Limb (tissue), 2 donors: ENCODE results near the gene PCDHGA12.
"Not testable (repeated sequence)": the region's sequence is repeated elsewhere in the genome, so short reads cannot be mapped to it uniquely, and the experiment has no call there.

Source experiments
- DNase-seq, 2 donors: peaks; one replicate each; pipeline ENCODE4 v3.0.0-alpha.2; 2016; ENCODE audit errors: extremely low spot score in 2 of 2

Gene PCDHGA12

DNA sequence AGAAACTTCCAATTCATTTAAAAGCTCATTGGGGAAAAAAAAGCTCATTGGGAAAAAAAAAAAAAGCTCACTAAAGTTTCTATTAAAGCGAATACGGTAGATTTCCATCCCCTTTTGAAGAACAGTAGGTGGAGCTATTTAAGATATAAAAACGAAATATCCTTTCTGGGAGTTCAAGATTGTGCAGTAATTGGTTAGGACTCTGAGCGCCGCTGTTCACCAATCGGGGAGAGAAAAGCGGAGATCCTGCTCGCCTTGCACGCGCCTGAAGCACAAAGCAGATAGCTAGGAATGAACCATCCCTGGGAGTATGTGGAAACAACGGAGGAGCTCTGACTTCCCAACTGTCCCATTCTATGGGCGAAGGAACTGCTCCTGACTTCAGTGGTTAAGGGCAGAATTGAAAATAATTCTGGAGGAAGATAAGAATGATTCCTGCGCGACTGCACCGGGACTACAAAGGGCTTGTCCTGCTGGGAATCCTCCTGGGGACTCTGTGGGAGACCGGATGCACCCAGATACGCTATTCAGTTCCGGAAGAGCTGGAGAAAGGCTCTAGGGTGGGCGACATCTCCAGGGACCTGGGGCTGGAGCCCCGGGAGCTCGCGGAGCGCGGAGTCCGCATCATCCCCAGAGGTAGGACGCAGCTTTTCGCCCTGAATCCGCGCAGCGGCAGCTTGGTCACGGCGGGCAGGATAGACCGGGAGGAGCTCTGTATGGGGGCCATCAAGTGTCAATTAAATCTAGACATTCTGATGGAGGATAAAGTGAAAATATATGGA, at the start of gene PCDHGA12:
PCDHGA12 (plus strand) TSS at position 176 of the 782 bp plus-strand sequence; CDS start at position 429, 253 bp downstream.
- no peak for DNase-seq

DNA sequence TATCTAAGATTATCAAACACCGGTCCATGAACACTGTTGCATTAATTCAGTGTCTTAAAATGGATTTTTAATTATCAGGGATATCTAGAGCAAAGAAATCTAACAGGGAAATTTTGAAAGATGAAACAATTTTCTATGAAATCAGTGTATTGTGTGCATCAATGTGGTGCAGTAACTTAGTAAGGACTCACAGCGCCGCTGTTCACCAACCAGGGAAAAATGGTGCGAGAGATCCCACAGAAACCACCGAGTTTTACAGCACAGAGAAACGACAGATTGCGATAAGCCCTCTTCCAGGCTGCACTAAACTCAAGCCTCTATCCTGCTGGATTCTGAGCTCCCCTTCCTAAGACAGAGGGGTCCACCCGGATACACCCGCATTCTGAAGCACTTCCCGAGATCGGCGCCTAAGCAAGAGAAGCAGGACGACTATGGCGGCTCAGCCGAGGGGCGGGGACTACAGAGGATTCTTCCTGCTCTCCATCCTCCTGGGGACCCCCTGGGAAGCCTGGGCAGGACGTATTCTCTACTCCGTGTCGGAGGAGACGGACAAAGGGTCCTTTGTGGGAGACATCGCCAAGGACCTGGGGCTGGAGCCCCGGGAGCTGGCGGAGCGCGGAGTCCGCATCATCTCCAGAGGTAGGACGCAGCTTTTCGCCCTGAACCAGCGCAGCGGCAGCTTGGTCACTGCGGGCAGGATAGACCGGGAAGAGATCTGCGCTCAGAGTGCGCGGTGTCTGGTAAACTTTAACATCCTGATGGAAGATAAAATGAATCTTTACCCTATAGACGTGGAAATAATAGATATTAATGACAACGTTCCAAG, 47.6 kb upstream of the PCDHGA12 start, which contains the start of gene PCDHGA7:
PCDHGA7 (plus strand) TSS at position 274 of the 826 bp plus-strand sequence; CDS start at position 432, 158 bp downstream.
- DNase-seq: no peak

DNA sequence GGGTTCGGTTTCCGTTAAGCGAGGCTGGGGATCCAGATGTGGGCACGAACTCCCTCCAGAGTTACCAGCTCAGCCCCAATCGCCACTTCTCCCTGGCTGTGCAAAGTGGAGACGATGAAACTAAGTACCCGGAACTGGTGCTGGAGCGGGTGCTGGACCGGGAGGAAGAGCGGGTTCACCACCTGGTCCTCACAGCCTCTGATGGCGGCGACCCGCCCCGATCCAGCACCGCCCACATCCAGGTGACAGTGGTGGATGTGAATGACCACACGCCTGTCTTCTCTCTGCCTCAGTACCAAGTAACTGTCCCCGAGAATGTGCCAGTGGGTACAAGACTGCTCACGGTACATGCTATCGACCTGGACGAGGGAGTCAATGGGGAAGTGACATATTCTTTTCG, 47.0 kb upstream of the PCDHGA12 start:
- DNase-seq: no peak

DNA sequence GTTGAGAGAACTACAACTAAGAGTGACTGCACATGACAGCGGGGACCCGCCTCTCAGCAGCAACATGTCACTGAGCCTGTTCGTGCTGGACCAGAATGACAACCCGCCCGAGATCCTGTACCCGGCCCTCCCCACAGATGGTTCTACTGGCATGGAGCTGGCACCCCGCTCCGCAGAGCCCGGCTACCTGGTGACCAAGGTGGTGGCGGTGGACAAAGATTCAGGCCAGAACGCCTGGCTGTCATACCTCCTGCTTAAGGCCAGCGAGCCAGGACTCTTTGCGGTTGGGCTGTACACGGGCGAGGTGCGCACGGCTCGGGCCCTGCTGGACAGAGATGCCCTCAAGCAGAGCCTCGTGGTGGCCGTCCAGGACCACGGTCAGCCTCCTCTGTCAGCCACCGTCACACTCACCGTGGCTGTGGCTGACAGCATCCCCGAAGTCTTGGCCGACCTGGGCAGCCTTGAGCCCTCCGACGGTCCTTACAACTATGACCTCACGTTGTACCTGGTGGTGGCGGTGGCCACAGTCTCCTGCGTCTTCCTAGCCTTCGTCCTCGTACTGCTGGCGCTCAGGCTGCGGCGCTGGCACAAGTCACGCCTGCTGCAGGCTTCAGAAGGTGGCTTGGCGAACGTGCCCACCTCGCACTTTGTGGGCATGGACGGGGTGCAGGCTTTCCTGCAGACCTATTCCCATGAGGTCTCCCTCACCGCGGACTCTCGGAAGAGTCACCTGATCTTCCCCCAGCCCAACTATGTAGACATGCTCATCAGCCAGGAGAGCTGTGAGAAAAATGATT, 45.6 kb upstream of the PCDHGA12 start:
- no peak for DNase-seq

DNA sequence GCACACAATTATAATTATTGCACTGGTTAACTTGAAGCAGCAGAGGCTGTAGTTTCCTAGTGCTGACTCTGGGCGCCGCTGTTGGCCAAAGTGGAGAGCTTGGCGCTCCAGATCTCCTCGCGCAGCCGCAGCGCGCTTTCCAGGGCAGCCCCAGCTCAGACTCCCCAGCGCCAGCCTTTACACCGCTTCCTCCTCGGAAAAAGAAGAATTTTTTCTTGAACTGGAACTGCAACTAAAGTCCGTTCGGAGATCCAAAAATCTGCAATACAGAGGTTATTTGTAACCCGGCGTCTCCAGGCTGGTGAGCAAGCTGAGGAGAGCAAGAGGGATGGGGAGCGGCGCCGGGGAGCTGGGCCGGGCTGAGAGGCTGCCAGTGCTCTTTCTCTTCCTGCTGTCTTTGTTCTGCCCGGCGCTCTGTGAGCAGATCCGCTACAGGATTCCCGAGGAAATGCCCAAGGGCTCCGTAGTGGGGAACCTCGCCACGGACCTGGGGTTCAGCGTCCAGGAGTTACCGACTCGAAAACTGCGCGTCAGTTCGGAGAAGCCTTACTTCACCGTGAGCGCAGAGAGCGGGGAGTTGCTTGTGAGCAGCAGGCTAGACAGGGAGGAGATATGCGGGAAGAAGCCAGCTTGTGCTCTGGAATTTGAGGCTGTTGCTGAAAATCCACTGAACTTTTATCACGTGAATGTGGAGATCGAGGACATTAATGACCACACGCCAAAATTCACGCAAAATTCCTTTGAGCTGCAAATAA, 42.6 kb upstream of the PCDHGA12 start, which contains the start of gene PCDHGB4:
PCDHGB4 (plus strand) TSS at position 142 of the 755 bp plus-strand sequence; CDS start at position 329, 187 bp downstream.
- DNase-seq: not testable (repeated sequence)

DNA sequence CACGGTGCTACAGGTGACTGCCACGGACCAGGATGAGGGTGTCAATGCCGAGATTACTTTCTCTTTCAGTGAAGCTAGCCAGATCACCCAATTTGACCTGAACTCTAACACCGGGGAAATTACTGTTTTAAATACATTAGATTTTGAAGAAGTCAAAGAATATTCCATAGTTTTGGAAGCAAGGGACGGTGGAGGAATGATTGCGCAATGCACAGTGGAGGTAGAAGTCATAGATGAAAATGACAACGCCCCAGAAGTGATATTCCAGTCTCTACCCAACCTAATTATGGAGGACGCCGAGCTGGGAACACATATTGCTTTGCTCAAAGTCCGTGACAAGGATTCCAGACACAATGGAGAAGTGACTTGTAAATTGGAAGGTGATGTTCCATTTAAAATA, 41.6 kb upstream of the PCDHGA12 start:
- no peak for DNase-seq

DNA sequence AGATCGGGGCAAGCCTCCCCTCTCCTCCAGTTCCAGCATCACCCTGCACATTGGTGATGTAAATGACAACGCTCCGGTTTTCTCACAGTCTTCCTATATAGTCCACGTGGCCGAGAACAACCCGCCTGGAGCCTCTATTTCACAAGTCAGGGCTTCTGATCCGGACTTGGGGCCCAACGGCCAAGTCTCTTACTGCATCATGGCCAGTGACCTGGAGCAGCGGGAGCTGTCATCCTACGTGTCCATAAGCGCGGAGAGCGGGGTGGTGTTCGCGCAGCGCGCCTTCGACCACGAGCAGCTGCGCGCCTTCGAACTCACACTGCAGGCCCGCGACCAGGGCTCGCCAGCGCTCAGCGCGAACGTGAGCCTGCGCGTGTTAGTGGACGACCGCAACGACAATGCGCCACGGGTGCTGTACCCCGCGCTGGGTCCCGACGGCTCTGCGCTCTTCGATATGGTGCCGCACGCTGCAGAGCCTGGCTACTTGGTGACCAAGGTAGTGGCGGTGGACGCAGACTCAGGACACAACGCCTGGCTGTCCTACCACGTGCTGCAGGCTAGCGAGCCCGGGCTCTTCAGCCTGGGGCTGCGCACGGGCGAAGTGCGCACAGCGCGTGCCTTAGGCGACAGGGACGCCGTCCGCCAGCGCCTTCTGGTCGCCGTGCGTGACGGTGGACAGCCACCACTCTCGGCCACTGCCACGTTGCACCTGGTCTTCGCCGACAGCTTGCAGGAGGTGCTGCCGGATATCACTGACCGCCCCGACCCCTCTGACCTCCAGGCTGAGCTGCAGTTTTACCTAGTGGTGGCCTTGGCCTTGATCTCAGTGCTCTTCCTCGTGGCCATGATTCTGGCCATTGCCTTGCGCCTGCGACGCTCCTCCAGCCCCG, 40.9 kb upstream of the PCDHGA12 start:
- no peak for DNase-seq

DNA sequence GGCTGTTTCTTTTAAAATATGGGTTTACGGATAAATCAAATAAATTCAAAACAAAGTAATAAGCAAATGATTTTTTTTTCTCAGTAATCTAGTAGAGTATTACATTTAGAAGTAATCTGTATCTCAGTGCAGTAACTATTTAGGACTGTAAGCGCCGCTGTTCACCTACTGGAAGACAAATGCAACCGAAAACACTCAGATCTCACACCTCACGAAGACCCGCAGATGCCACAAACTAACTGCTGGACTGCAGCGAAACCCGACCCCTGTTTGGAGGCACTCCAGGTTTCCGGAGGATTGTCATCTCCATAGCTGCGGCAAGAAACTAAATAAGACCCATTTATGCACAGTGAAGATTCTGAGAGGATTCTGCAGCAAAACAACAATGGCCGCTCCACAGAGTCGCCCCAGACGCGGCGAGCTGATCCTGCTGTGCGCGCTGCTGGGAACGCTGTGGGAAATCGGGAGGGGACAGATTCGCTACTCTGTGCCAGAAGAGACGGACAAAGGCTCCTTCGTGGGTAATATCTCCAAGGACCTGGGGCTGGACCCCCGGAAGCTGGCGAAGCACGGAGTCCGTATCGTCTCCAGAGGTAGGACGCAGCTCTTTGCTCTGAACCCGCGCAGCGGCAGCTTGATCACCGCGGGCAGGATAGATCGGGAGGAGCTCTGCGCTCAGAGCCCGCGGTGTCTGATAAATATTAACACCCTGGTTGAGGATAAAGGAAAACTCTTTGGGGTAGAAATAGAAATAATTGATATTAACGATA, 37.7 kb upstream of the PCDHGA12 start, which contains the start of gene PCDHGA8:
PCDHGA8 (plus strand) TSS at position 205 of the 770 bp plus-strand sequence; CDS start at position 386, 181 bp downstream.
- no peak for DNase-seq

DNA sequence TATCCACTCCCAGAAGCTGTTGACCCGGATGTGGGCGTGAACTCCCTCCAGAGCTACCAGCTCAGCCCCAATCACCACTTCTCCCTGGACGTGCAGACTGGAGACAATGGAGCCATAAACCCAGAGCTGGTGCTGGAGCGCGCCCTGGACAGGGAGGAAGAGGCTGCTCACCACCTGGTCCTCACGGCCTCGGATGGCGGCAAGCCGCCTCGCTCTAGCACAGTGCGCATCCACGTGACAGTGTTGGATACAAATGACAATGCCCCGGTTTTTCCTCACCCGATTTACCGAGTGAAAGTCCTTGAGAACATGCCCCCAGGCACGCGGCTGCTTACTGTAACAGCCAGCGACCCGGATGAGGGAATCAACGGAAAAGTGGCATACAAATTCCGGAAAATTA, 37.0 kb upstream of the PCDHGA12 start:
- no peak for DNase-seq

DNA sequence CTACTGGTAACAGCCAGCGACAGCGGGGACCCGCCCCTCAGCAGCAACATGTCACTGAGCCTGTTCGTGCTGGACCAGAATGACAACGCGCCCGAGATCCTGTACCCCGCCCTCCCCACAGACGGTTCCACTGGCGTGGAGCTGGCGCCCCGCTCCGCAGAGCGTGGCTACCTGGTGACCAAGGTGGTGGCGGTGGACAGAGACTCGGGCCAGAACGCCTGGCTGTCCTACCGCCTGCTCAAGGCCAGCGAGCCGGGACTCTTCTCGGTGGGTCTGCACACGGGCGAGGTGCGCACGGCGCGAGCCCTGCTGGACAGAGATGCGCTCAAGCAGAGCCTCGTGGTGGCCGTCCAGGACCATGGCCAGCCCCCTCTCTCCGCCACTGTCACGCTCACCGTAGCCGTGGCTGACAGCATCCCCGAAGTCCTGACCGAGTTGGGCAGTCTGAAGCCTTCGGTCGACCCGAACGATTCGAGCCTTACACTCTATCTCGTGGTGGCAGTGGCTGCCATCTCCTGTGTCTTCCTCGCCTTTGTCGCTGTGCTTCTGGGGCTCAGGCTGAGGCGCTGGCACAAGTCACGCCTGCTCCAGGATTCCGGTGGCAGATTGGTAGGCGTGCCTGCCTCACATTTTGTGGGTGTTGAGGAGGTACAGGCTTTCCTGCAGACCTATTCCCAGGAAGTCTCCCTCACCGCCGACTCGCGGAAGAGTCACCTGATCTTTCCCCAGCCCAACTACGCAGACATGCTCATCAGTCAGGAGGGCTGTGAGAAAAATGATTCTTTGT, 35.7 kb upstream of the PCDHGA12 start:
- not testable (repeated sequence) for DNase-seq

DNA sequence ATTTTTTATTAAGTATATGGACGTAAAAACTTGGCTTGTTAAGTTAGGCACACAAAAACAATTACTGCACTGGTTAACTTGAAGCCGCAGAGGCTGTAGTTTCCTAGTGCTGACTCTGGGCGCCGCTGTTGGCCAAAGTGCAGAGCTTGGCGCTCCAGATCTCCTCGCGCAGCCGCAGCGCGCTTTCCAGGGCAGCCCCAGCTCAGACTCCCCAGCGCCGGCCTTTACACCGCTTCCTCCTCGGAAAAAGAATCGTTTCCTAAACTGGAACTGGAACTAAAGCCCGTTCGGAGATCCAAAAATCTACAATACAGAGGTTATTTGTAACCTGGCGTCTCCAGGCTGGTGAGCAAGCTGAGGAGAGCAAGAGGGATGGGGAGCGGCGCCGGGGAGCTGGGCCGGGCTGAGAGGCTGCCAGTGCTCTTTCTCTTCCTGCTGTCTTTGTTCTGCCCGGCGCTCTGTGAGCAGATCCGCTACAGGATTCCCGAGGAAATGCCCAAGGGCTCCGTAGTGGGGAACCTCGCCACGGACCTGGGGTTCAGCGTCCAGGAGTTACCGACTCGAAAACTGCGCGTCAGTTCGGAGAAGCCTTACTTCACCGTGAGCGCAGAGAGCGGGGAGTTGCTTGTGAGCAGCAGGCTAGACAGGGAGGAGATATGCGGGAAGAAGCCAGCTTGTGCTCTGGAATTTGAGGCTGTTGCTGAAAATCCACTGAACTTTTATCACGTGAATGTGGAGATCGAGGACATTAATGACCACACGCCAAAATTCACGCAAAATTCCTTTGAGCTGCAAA, 32.4 kb upstream of the PCDHGA12 start, which contains the start of gene PCDHGB5:
PCDHGB5 (plus strand) TSS at position 192 of the 796 bp plus-strand sequence; CDS start at position 373, 181 bp downstream.
- DNase-seq: not testable (repeated sequence)

DNA sequence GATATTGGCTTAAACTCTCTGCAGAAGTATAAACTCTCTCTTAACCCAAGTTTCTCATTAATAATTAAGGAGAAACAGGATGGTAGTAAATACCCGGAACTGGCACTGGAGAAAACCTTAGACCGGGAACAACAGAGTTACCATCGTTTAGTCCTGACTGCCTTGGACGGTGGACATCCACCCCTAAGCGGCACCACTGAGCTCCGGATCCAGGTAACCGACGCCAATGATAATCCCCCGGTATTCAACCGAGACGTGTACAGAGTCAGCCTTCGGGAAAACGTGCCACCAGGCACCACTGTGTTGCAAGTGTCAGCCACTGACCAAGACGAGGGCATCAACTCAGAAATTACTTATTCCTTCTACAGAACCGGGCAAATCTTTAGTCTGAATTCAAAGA, 31.7 kb upstream of the PCDHGA12 start:
- DNase-seq: no peak

DNA sequence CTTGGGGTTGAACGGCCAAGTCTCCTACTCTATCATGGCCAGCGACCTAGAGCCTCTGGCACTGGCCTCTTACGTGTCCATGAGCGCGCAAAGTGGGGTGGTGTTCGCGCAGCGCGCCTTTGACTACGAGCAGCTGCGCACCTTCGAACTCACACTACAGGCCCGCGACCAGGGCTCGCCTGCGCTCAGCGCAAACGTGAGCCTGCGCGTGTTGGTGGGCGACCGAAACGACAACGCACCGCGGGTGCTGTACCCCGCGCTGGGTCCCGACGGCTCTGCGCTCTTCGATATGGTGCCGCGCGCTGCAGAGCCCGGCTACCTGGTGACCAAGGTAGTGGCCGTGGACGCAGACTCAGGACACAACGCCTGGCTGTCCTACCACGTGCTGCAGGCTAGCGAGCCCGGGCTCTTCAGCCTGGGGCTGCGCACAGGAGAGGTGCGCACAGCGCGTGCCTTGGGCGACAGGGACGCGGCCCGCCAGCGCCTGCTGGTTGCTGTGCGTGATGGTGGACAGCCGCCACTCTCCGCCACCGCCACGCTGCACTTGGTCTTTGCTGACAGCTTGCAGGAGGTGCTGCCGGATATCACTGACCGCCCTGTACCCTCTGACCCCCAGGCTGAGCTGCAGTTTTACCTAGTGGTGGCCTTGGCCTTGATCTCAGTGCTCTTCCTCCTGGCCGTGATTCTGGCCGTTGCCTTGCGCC, 30.6 kb upstream of the PCDHGA12 start:
- DNase-seq: no peak

DNA sequence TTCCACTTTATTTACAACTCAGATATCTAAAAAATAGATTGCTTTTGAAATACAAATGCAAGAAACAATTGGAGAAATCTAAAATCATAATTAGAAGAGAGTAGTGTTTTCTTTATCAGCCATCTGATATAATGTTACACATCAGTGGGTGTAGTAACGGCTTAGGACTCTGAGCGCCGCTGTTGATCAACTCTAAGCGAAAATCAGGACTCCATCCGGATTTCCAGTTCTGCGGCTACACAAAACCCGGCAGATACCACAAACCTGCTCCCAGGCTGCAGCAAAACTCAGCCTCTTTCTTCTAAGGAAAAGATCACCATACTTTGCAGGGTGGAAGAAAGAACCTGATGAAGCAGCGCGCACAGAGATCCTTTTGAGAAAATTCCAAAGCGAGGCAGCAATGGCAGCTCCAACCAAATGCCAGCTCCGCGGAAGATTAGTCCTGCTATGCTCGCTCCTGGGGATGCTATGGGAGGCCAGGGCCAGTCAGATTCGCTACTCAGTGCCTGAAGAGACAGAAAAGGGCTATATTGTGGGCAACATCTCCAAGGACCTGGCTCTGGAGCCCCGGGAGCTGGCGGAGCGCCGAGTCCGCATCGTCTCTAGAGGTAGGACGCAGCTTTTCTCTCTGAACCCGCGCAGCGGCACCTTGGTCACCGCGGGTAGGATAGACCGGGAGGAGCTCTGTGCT, 27.6 kb upstream of the PCDHGA12 start, which contains the start of gene PCDHGA9:
PCDHGA9 (plus strand) TSS at position 226 of the 691 bp plus-strand sequence; CDS start at position 401, 175 bp downstream.
- peak in 1 of 2 donors; percentile 3 for DNase-seq

DNA sequence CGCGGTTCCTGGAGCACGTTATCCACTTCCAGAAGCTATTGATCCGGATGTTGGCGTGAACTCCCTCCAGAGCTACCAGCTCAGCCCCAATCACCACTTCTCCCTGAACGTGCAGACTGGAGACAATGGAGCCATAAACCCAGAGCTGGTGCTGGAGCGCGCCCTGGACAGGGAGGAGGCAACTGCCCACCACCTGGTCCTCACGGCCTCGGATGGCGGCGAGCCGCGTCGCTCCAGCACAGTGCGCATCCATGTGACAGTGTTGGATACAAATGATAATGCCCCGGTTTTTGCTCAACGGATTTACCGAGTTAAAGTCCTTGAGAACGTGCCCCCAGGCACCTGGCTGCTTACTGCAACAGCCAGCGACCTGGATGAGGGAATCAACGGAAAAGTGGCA, 26.9 kb upstream of the PCDHGA12 start:
- DNase-seq: no peak
